Spinal cord (tissue), 10 donors: ENCODE data around the gene LRRTM4. TPM values are rescaled to one million over a fixed set of nuclear protein-coding genes. Genes with fewer than 3 reads are reported as not detected.

Experiments
- DNase-seq, 6 donors: peaks; one replicate each; pipeline versions ENCODE4 v3.0.0 to v3.0.0-alpha.2; 2013 to 2015; ENCODE audit warnings: low spot score in 6 of 6, low read depth in 4 of 6
- H3K27ac ChIP-seq: one replicate; pipeline ENCODE4 v1.5.1; 2013; ENCODE audit warnings: low read depth, low read length, control low read depth
- H3K27me3 ChIP-seq: one replicate; pipeline ENCODE4 v1.6.1; 2013; ENCODE audit warnings: low read length; ENCODE audit not compliant: control insufficient read depth, insufficient read depth
- H3K36me3 ChIP-seq: one replicate; pipeline ENCODE4 v1.6.1; 2013; ENCODE audit warnings: low read length; ENCODE audit not compliant: control insufficient read depth, insufficient read depth
- H3K4me1 ChIP-seq: one replicate; pipeline ENCODE4 v1.6.1; 2013; ENCODE audit warnings: low read length; ENCODE audit not compliant: control insufficient read depth, insufficient read depth
- H3K4me3 ChIP-seq: one replicate; pipeline ENCODE4 v1.5.1; 2013; ENCODE audit warnings: low read depth, low read length, control low read depth
- H3K9me3 ChIP-seq: one replicate; pipeline ENCODE4 v1.6.1; 2013; ENCODE audit warnings: low read length; ENCODE audit not compliant: control insufficient read depth, insufficient read depth
- WGBS: methylation state at CpG from one replicate; pipeline ENCODE4 v1.1.5; 2013; ENCODE audit warnings: missing lambda C conversion rate; ENCODE audit not compliant: insufficient coverage; 5-methylcytosine and 5-hydroxymethylcytosine counted together
- polyA plus RNA-seq, 2 donors: library from polyadenylated mRNA; unstranded; fragments of 120-200 nt; gene quantifications; one replicate each; pipeline ENCODE4 v1.2.1, GENCODE V29; 2013; ENCODE audit not compliant: insufficient read length in 2 of 2
- total RNA-seq, 2 donors: library from RNA; depleted of rRNA in 1 of 2; stranded (reverse); fragments of 120-200 nt in 1 of 2; fragments of >200 nt in 1 of 2; gene quantifications; one replicate each; pipeline versions ENCODE4 v1.2.3 to v1.2.4, GENCODE V29; 2013 to 2014
- donor health status: healthy.

Gene LRRTM4
- total and polyA plus RNA-seq, 4 donors = 12.6 to 30.4 (median 14.8) TPM

- no peak for DNase-seq
- Histone ChIP-seq H3K27ac (no peak overlapping the region), H3K9me3 (no peaks in the 10 kb centered on the region), H3K27me3 (no peaks in the 10 kb centered on the region), H3K4me1 (no peaks in the 10 kb centered on the region), H3K4me3 (no peak overlapping the region), H3K36me3 (no peaks in the 10 kb centered on the region)
- WGBS = 100% methylated on average over 1 of the region's 7 CpGs
These were observed 762.4 kb downstream of the LRRTM4 start for GRCh38 chr2:76759634-76760366.

- Histone ChIP-seq H3K27ac (no peak overlapping the region), H3K4me1 (no peaks in the 10 kb centered on the region), H3K9me3 (no peaks in the 10 kb centered on the region), H3K27me3 (no peaks in the 10 kb centered on the region), H3K4me3 (no peak overlapping the region), H3K36me3 (no peaks in the 10 kb centered on the region)
- no CpG with 5 or more reads among the region's 1 CpG for WGBS
- peak in 1 of 6 donors; percentile 51 for DNase-seq
These were observed 769.7 kb downstream of the LRRTM4 start for GRCh38 chr2:76752506-76752905.

- Histone ChIP-seq H3K27ac (no peak overlapping the region), H3K4me3 (no peak overlapping the region), H3K36me3 (no peaks in the 10 kb centered on the region), H3K27me3 (no peaks in the 10 kb centered on the region), H3K4me1 (no peaks in the 10 kb centered on the region), H3K9me3 (no peaks in the 10 kb centered on the region)
- no peak for DNase-seq
These were observed 772.3 kb downstream of the LRRTM4 start for GRCh38 chr2:76749858-76750257.

GRCh38 chr2:76748581-76749296 lies 773.4 kb downstream of the LRRTM4 start:
- no peaks in the 10 kb centered on the region for H3K4me1 ChIP-seq
- no peaks in the 10 kb centered on the region for H3K36me3 ChIP-seq
- no peak overlapping the region for H3K27ac ChIP-seq
- no peak for DNase-seq
- no peaks in the 10 kb centered on the region for H3K27me3 ChIP-seq
- H3K4me3 ChIP-seq = no peak overlapping the region
- no peaks in the 10 kb centered on the region for H3K9me3 ChIP-seq
- 96% methylated on average over 12 of the region's 14 CpGs for WGBS

- H3K9me3 ChIP-seq = no peaks in the 10 kb centered on the region
- H3K27me3 ChIP-seq = no peaks in the 10 kb centered on the region
- no peak for DNase-seq
- WGBS = no CpG with 5 or more reads among the region's 2 CpGs
- H3K36me3 ChIP-seq = no peaks in the 10 kb centered on the region
- no peaks in the 10 kb centered on the region for H3K4me1 ChIP-seq
- no peak overlapping the region for H3K4me3 ChIP-seq
- H3K27ac ChIP-seq = no peak overlapping the region
These were observed 776.6 kb downstream of the LRRTM4 start for GRCh38 chr2:76745605-76746004.

GRCh38 chr2:76737607-76738006 lies 784.6 kb downstream of the LRRTM4 start:
- no peak overlapping the region for H3K27ac ChIP-seq
- H3K4me1 ChIP-seq = no peaks in the 10 kb centered on the region
- 80% methylated on average over 1 of the region's 1 CpG for WGBS

GRCh38 chr2:76733736-76734135 lies 788.4 kb downstream of the LRRTM4 start:
- Histone ChIP-seq H3K4me3 (no peak overlapping the region), H3K4me1 (no peaks in the 10 kb centered on the region), H3K36me3 (no peaks in the 10 kb centered on the region), H3K27ac (no peak overlapping the region), H3K27me3 (no peaks in the 10 kb centered on the region), H3K9me3 (no peaks in the 10 kb centered on the region)
- no peak for DNase-seq

More at GRCh38 chr2:76737607-76738006, 784.6 kb downstream of the LRRTM4 start:
- Histone ChIP-seq H3K36me3 (no peaks in the 10 kb centered on the region), H3K4me3 (no peak overlapping the region), H3K27me3 (no peaks in the 10 kb centered on the region), H3K9me3 (no peaks in the 10 kb centered on the region)
- DNase-seq = no peak

- 100% methylated on average over 2 of the region's 4 CpGs for WGBS
These were observed 791.0 kb downstream of the LRRTM4 start for GRCh38 chr2:76731157-76731556.

GRCh38 chr2:76730021-76730420 lies 792.2 kb downstream of the LRRTM4 start:
- Histone ChIP-seq H3K36me3 (no peaks in the 10 kb centered on the region), H3K4me3 (no peak overlapping the region), H3K27me3 (no peaks in the 10 kb centered on the region), H3K4me1 (no peaks in the 10 kb centered on the region), H3K27ac (no peak overlapping the region), H3K9me3 (no peaks in the 10 kb centered on the region)
- WGBS = 100% methylated on average over 3 of the region's 4 CpGs
- peak in 1 of 6 donors; percentile 17 for DNase-seq

More at GRCh38 chr2:76731157-76731556, 791.0 kb downstream of the LRRTM4 start:
- no peaks in the 10 kb centered on the region for H3K9me3 ChIP-seq
- DNase-seq = no peak
- no peaks in the 10 kb centered on the region for H3K36me3 ChIP-seq
- H3K27ac ChIP-seq = no peak overlapping the region
- no peaks in the 10 kb centered on the region for H3K27me3 ChIP-seq
- H3K4me1 ChIP-seq = no peaks in the 10 kb centered on the region
- no peak overlapping the region for H3K4me3 ChIP-seq

- no peak for DNase-seq
- Histone ChIP-seq H3K27ac (no peak overlapping the region), H3K27me3 (no peaks in the 10 kb centered on the region), H3K9me3 (no peaks in the 10 kb centered on the region), H3K4me1 (no peaks in the 10 kb centered on the region), H3K36me3 (no peaks in the 10 kb centered on the region), H3K4me3 (no peak overlapping the region)
- 78% methylated on average over 2 of the region's 3 CpGs for WGBS
These were observed 801.0 kb downstream of the LRRTM4 start for GRCh38 chr2:76721226-76721625.
